CD4-positive, alpha-beta T cell treated with Interleukin-21 for 1 hour (primary cell): ENCODE measurements around the gene MINDY2.
"Not testable (repeated sequence)": the region's sequence is repeated elsewhere in the genome, so short reads cannot be mapped to it uniquely, and the experiment has no call there.

Experiments used
- DNase-seq: peaks from one replicate; pipeline ENCODE4 v3.0.0-alpha.2; 2020

The MINDY2 gene

GRCh38 chr15:58755350-58755749 is 15.8 kb upstream of the MINDY2 start:
- DNase-seq, result no peak

- DNase-seq, result no peak
These were observed 15.1 kb upstream of the MINDY2 start for GRCh38 chr15:58755956-58756355.

DNA sequence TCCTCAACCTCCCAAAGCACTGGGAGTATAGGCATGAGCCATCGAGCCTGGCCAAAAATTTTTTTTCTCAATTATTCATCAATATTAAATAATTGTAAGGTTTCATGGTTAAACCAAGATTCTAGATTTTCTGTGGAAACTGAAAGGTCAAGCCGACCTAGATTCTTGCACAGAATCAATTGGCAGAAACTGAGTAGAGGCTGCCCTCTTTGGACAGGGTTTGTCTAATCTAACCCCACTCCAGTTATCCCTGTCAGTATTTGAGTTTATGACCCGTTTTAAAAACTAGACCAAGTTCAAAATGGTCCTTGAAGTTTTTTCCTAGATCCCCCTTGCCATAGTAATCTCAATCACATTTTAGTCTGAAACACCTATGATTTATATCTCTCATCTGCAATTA is 13.0 kb upstream of the MINDY2 start:
- peak; percentile 22 for DNase-seq

- DNase-seq, result no peak
These were observed 10.6 kb upstream of the MINDY2 start for GRCh38 chr15:58760385-58761009.

DNA sequence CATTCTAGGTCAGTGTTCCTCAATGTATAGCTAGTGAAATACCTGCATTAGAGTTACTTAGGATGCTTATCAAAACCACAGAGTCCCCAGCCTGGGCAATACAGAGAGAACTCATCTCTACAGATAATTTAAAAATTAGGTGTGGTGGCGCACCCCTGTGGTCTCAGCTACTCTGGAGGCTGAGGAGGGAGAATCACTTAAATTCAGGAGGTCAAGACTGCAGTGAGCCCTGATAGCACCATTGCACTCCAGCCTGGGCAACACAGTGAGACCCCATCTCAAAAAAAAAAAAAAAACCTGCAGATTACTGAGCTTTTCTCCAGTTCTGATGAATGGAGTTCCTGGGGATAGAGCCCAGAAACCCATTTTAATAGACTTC is 10.1 kb upstream of the MINDY2 start:
- peak; percentile 35 for DNase-seq

DNA sequence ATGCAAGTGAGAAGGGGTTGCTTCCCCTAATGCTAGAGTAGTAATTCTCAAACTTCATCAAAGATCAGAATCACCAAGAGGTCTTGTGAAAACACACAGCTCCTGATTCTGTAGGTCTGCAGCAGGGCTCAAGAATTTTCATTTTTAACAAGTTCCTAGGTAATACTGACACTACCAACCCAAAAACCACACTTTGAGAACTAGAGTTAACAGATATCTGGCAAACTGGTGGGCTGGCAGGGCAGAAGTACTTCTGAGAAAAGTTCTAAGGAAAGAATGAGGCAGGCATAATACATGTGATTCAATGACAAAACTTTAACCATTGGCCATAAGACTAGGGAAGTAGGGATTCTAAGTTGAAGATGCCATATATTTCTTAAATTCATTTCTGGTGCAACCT is 8.8 kb upstream of the MINDY2 start:
- no peak for DNase-seq

- no peak for DNase-seq
These were observed 8.4 kb upstream of the MINDY2 start for GRCh38 chr15:58762731-58763130.

GRCh38 chr15:58764468-58764867 is 6.6 kb upstream of the MINDY2 start:
- DNase-seq, result no peak

DNA sequence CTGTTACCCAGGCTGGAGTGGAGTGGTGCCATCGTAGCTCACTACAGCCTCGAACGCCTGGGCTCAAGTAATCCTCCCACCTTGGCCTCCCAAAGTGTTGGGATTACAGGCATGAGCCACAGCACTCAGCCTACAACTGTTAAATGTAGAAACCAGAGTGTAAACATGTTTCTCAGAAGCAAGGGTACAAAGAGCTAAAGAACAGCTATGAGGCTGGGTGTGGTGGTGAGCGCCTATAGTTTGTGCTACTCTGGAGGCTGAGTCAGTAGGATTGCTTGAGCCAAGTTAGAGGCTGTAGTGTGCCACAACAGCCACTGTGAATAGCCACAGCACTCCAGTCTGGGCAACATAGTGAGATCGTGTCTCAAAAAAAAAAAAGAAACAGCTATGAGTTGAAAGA is 4.8 kb upstream of the MINDY2 start:
- DNase-seq, result no peak

DNA sequence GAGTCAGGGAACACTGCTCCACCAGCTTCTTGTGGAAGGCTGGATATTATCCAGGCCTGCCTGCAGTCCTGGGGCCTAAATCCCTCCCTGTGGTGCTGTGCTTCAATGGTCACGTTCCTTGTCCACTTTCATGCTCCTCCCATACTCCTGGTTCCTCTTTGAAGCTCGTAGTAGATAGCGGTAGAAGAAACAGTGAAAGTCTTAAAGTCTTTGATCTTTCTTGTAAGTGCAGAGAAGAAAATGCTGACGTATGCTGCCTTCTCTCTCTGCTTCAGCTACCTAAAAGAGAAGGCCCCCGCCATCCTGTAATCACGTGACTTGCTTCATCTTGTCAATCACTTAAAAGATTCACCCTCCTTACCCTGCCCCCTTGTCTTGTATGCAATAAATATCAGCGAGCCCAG is 2.5 kb upstream of the MINDY2 start:
- peak; percentile 10 for DNase-seq

DNA sequence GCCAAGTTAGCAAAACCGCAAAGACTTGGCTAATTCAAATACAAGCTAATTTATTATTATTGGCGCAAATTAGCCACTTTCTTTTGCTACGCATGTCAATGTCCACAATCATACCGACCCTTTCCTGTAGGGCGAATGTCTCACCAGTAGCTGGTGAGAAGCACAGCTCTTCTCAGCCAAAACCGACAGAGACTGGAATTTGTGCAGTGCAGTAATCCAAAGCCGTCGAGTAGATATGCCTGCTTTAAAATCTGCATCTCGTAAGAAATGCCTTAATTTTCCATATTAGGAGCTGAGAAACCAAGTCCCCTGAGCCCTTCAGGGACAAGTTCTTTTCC is 614 bp upstream of the MINDY2 start:
- peak; percentile 45 for DNase-seq

GRCh38 chr15:58771621-58772250 is 634 bp downstream of the MINDY2 start:
- peak; percentile 3 for DNase-seq

GRCh38 chr15:58773024-58773423 is 1.9 kb downstream of the MINDY2 start:
- DNase-seq, result no peak

DNA sequence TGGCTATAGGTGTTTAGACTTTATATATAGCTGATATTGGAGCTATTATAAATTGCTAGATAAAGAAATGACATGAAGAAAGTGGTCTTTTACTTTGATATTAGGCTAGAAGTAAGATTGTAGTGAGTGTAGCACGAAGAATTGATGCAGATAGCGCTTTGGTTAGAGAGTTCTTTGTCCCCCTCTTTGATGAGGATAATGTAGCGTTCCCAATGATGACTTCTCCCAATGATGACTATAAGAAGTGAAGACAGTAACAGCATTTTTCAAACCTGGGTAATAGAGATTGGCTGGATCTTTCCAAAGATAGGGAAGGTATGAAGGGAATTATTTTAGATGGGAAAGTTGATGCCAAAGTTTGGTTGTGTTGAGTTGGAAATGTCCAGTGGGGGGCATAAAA is 4.3 kb downstream of the MINDY2 start:
- no peak for DNase-seq

DNA sequence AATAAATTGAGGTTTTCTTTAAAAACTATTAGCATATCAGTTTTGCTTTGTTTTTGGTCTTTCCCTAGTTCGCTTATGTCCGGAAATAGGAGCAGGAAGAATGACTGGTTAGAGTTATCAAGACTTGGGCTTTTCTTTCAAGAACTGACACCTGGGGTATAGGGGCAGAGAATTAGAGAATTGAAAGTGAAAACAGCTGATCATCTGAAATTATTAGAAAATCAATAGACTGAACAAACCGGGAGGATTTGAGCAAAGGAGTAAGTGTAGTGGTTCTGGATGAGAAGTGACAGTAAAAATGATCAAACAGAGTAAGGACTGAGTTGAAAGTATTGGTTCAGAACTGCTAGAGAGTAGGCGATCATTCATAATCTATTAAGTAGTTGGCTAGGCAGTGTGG is 6.0 kb downstream of the MINDY2 start:
- DNase-seq, result no peak

GRCh38 chr15:58779554-58779953 is 8.5 kb downstream of the MINDY2 start:
- DNase-seq, result no peak

GRCh38 chr15:58785355-58785754 is 14.3 kb downstream of the MINDY2 start:
- no peak for DNase-seq

DNA sequence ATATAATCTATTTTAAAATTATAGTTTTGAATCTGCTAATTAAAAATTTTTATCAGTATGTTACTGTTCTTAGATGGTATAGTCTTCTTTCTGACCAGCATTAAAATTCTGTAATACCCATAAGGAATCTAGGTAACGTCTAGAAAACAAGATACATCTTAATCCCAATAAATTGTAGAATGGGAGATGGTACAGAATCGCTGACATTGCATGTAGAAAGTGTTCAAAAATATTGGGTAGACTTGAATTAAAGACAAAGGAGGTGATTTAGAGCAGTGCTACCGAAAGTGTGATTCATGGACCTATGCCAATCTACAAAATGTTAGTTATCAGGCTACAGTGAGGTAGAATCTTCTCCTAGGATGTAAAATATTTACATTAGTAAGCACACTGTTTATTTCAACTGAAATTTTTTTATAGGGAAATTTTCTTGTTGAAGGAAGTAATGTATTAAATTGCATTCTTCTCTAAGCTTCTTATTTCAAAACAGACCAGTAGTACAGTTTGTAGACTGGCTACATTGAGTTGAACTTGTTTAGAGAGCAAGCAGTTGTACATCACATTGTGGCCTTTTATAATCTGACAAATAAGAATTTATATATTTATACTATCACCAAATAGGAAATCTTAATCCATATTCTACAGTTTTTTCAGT is 17.1 kb downstream of the MINDY2 start:
- no peak for DNase-seq

DNA sequence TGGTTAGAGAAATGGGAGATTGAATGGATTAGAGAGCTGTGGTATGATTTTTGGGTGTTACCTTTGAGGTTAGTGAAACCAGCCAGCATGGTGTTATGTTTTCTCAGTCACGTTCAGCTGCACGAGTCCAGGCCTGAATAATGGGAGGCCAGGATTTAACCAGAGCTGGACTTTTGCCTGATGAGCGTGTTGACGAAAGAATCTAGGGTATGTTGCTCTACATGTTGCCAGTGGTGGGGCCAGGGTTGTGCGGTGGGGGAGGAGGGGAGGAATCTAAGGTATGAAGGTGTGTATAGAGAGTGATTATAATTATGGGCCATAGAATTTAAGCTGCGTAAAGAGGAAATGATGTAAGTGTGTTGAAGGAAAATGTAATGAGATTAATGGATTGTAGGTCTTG is 22.8 kb downstream of the MINDY2 start:
- no peak for DNase-seq

DNA sequence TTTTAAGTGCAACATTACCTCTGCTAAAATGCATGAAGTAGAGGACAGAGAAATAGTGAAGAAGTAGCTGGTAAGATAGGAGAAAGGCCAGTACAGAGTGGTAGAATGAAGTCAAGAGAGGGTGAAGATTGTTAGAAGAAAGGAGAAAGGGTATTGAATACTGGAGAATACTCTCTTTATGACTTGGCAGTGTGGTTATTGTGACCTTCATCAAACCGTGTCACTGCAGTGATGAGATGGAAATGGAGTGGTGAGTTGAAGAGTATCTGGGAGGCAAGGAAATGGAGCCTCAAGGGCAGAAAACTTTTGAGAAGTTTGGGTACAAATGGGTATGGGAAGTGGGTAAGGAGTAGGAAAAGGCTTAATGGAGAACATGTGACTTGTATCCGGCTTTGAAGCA is 24.7 kb downstream of the MINDY2 start:
- no peak for DNase-seq

- no peak for DNase-seq
These were observed 26.4 kb downstream of the MINDY2 start for GRCh38 chr15:58797505-58797904.

GRCh38 chr15:58805095-58805494 is 34.0 kb downstream of the MINDY2 start:
- DNase-seq, result no peak

GRCh38 chr15:58823267-58823666 is 52.2 kb downstream of the MINDY2 start:
- not testable (repeated sequence) for DNase-seq

GRCh38 chr15:58830556-58830955 is 59.5 kb downstream of the MINDY2 start:
- no peak for DNase-seq
